K562 (cell line): ENCODE results near the gene BLCAP. TPM values are rescaled to one million over a fixed set of nuclear protein-coding genes. Genes with fewer than 3 reads are reported as not detected.

Experiments used
- LEF1 ChIP-seq: fragments of 450-650 bp; IDR thresholded peaks from 2 replicates; pipeline ENCODE4 v1.6.1; 2016; ENCODE audit warnings: mild to moderate bottlenecking
- PRDM10 ChIP-seq: fragments of 450-650 bp; IDR thresholded peaks from 2 replicates; pipeline ENCODE4 v1.6.1; 2018; ENCODE audit not compliant: partially characterized antibody
- RBM17 ChIP-seq: fragments of 200-400 bp; formaldehyde crosslinking; IDR thresholded peaks from 2 replicates; pipeline ENCODE4 v1.6.1; 2017; ENCODE audit warnings: low read depth, mild to moderate bottlenecking, low read length, borderline replicate concordance
- YY1 ChIP-seq, 3 experiments: IDR thresholded peaks; 2 replicates each; pipeline ENCODE4 v1.6.1; 2011; ENCODE audit warnings: low read length in 2 of 3, mild to moderate bottlenecking in 2 of 3, moderate library complexity in 2 of 3, borderline replicate concordance in 1 of 3, control low read depth in 1 of 3, low read depth in 1 of 3; ENCODE audit not compliant: insufficient read depth in 3 of 3, insufficient replicate concordance in 2 of 3, control insufficient read depth in 1 of 3, insufficient read length in 1 of 3; ENCODE audit errors: extremely low read depth in 1 of 3
- polyA plus RNA-seq, 8 experiments: library from polyadenylated mRNA; depleted of rRNA in 4 of 8; stranded (reverse) in 5 of 8; unstranded in 3 of 8; fragments of >200 nt; fragmentation: Nextera tagmentation in 2 of 8; fragmentation: Illumina TruSeq in 1 of 8; extraction: Ambion mirVana in 2 of 8; extraction: Trizol in 1 of 8; gene quantifications; 2 replicates each; pipeline versions ENCODE4 v1.2.1 to v1.2.3, GENCODE V29; 2011 to 2014; ENCODE audit warnings: inconsistent platforms in 1 of 8, missing spikeins in 1 of 8
- total RNA-seq, 7 experiments: library from RNA; depleted of rRNA in 6 of 7; stranded (reverse); fragments of >200 nt in 6 of 7; fragmentation: Illumina TruSeq in 2 of 7; extraction: Trizol in 2 of 7; gene quantifications; 2 replicates each; pipeline versions ENCODE4 v1.2.1 to v1.2.3, GENCODE V29; 2011 to 2021; ENCODE audit warnings: low replicate concordance in 1 of 7
- TF ChIP-seq, protein P1 (sequence below): sonication (generic); formaldehyde crosslinking; IDR thresholded peaks from 2 replicates; pipeline ENCODE4 v1.8.0; 2022; ENCODE audit warnings: mild to moderate bottlenecking, low read depth, missing genetic modification reagents
- TF ChIP-seq, protein P2 (sequence below): fragments of 250-450 bp; sonication (Bioruptor Pico); IDR thresholded peaks from 2 replicates; pipeline ENCODE4 v1.9.0; 2021; ENCODE audit warnings: mild to moderate bottlenecking, inconsistent platforms

BLCAP gene
- total and polyA plus RNA-seq, 9 of the 15 experiments (the other 6 are each of a cell fraction or from before 2014, with no cell fraction given), result 16.9 to 41.5 (median 27.6) TPM

- TF ChIP-seq PRDM10, result peak; percentile 41
- peak; percentile 40; the same call in 1 of the 2 replicates for TF ChIP-seq LEF1
- TF ChIP-seq, protein P1, sequence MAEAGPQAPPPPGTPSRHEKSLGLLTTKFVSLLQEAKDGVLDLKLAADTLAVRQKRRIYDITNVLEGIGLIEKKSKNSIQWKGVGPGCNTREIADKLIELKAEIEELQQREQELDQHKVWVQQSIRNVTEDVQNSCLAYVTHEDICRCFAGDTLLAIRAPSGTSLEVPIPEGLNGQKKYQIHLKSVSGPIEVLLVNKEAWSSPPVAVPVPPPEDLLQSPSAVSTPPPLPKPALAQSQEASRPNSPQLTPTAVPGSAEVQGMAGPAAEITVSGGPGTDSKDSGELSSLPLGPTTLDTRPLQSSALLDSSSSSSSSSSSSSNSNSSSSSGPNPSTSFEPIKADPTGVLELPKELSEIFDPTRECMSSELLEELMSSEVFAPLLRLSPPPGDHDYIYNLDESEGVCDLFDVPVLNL (CRISPR knock-in tag), result peak; percentile 94
- TF ChIP-seq, protein P2, sequence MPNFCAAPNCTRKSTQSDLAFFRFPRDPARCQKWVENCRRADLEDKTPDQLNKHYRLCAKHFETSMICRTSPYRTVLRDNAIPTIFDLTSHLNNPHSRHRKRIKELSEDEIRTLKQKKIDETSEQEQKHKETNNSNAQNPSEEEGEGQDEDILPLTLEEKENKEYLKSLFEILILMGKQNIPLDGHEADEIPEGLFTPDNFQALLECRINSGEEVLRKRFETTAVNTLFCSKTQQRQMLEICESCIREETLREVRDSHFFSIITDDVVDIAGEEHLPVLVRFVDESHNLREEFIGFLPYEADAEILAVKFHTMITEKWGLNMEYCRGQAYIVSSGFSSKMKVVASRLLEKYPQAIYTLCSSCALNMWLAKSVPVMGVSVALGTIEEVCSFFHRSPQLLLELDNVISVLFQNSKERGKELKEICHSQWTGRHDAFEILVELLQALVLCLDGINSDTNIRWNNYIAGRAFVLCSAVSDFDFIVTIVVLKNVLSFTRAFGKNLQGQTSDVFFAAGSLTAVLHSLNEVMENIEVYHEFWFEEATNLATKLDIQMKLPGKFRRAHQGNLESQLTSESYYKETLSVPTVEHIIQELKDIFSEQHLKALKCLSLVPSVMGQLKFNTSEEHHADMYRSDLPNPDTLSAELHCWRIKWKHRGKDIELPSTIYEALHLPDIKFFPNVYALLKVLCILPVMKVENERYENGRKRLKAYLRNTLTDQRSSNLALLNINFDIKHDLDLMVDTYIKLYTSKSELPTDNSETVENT (CRISPR knock-in tag), result no peak
- peak in 1 of 3 experiments; percentile 24 for TF ChIP-seq YY1 (IDR thresholded peaks at IDR 0.05; ENCODE audit: borderline replicate concordance in 1 of 3, control insufficient read depth in 1 of 3, extremely low read depth in 1 of 3, insufficient read depth in 3 of 3, insufficient read length in 1 of 3, insufficient replicate concordance in 2 of 3, low read depth in 1 of 3, low read length in 2 of 3)
- no peak for TF ChIP-seq RBM17
Measured at GRCh38 chr20:37567671-37568588, 40.3 kb upstream of the BLCAP start (continued).
